KMS-11 (cell line): ENCODE data around the gene DENND1A.

ENCODE experiments used
- H2AFZ ChIP-seq: fragments of 200-600 bp; sonication (generic); 2 replicates; pipeline ENCODE4 v1.6.1; 2016; ENCODE audit warnings: antibody characterized with exemption, mixed run types, low read depth
- H3K27ac ChIP-seq: fragments of 200-600 bp; sonication (generic); 2 replicates; pipeline ENCODE4 v1.6.1; 2016; ENCODE audit warnings: mild to moderate bottlenecking, mixed run types
- H3K27me3 ChIP-seq: fragments of 200-600 bp; sonication (generic); 2 replicates; pipeline ENCODE4 v1.6.1; 2017; ENCODE audit warnings: mild to moderate bottlenecking, low read depth, mixed run types, moderate library complexity; ENCODE audit not compliant: insufficient read depth
- H3K36me3 ChIP-seq: fragments of 200-600 bp; sonication (generic); 2 replicates; pipeline ENCODE4 v1.6.1; 2017; ENCODE audit warnings: mild to moderate bottlenecking, mixed run types; ENCODE audit not compliant: insufficient read depth
- H3K4me1 ChIP-seq: fragments of 200-600 bp; sonication (generic); 2 replicates; pipeline ENCODE4 v1.6.1; 2016; ENCODE audit warnings: mild to moderate bottlenecking, low read depth, mixed run types; ENCODE audit not compliant: poor library complexity, severe bottlenecking
- H3K4me2 ChIP-seq: fragments of 200-600 bp; sonication (generic); 2 replicates; pipeline ENCODE4 v1.7.0; 2016; ENCODE audit warnings: mild to moderate bottlenecking, mixed run types
- H3K4me3 ChIP-seq: fragments of 200-600 bp; sonication (generic); IDR thresholded peaks from 2 replicates; pipeline ENCODE4 v1.6.1; 2017; ENCODE audit warnings: low read depth, low read length, mixed read lengths; ENCODE audit not compliant: insufficient read depth
- H3K79me2 ChIP-seq: fragments of 200-600 bp; sonication (generic); 2 replicates; pipeline ENCODE4 v1.6.1; 2016; ENCODE audit warnings: low read depth, mixed run types; ENCODE audit not compliant: insufficient read depth
- H3K9ac ChIP-seq: fragments of 200-600 bp; sonication (generic); 2 replicates; pipeline ENCODE4 v1.6.1; 2016; ENCODE audit warnings: mild to moderate bottlenecking, mixed run types
- H4K20me1 ChIP-seq: fragments of 200-600 bp; sonication (generic); 2 replicates; pipeline ENCODE4 v1.6.1; 2016; ENCODE audit warnings: mild to moderate bottlenecking, mixed run types; ENCODE audit not compliant: insufficient read depth
- TF ChIP-seq, protein P1 (sequence below): fragments of 200-600 bp; sonication (generic); conservative IDR thresholded peaks from 2 replicates; pipeline ENCODE4 v1.6.1; 2017; ENCODE audit warnings: low read depth, mild to moderate bottlenecking, antibody characterized with exemption, low read length, moderate library complexity, mixed read lengths

The DENND1A gene

GRCh38 chr9:123657099-123657498, 272.8 kb downstream of the DENND1A start:
- Histone ChIP-seq H3K27me3 (no peaks in the 10 kb centered on the region), H3K4me1 (peaks cover 2% of the 10 kb centered on the region), H3K4me3 (no peak overlapping the region), H2AFZ (no peak overlapping the region), H3K27ac (no peak overlapping the region), H3K36me3 (0 out of 2 replicates have a peak, but pooled peaks cover 4% of the 10 kb centered on the region), H3K79me2 (no peaks in the 10 kb centered on the region), H3K4me2 (no peak overlapping the region), H3K9ac (no peak overlapping the region), H4K20me1 (no peaks in the 10 kb centered on the region)
- TF ChIP-seq, protein P1, sequence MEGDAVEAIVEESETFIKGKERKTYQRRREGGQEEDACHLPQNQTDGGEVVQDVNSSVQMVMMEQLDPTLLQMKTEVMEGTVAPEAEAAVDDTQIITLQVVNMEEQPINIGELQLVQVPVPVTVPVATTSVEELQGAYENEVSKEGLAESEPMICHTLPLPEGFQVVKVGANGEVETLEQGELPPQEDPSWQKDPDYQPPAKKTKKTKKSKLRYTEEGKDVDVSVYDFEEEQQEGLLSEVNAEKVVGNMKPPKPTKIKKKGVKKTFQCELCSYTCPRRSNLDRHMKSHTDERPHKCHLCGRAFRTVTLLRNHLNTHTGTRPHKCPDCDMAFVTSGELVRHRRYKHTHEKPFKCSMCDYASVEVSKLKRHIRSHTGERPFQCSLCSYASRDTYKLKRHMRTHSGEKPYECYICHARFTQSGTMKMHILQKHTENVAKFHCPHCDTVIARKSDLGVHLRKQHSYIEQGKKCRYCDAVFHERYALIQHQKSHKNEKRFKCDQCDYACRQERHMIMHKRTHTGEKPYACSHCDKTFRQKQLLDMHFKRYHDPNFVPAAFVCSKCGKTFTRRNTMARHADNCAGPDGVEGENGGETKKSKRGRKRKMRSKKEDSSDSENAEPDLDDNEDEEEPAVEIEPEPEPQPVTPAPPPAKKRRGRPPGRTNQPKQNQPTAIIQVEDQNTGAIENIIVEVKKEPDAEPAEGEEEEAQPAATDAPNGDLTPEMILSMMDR, result no peak

DNA sequence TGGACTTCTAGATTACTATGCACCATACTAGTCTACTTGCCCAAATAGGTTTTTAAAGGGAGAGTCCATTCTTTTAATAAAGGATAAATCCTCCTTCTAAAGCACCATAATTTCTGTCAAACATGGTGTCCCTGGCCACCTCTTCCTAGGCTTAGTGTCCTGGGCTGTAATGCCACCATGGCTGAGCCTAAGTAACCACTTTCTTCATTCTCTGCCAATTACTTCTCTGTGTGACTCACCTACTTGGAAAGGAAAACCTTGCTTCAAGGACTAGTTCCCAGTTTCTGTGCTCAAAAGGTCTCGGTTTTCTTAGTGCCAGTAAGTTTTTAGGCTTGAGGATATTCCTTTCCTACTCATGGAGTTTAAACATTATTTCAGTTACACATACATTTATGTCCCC, 273.4 kb downstream of the DENND1A start:
- Histone ChIP-seq H4K20me1 (no peaks in the 10 kb centered on the region), H3K27ac (no peak overlapping the region)

DNA sequence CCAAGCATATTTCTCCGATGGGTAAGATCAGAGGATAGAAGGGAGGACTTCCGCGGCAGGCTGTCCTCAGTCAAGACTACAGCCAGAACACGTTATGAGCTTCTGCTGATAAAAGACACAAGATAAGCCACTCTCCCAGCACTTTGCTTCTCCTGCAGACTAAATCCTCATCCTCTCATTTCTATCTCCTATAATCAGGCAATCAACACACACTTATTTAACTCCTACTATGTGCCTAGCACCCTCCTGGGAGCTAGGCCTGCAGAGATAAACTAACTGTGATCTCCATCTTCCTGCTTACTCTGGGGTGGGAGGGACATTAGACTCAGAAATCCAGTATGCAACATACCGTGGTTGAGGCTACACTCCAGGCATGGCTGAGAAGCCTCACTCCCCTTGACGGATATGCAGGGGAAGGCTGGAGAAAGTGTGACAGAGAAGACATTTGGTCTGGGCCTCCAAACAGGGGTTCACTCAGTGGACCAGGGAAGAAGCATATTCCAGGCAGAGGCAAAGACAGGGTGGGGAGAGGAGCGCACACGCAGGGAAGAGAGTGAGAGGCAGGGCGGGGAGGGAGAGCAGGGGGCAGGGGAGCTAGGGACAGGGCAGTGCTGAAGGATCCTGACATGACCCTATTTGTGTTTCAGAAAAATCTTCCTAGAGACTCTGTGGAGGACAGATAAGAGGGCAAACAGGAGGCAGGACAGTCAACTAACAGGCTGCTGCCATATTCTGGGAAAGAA, 274.1 kb downstream of the DENND1A start:
- H3K4me2 ChIP-seq, result no peak overlapping the region

More for the DNA sequence above, 273.4 kb downstream of the DENND1A start:
- H3K27me3 ChIP-seq, result no peaks in the 10 kb centered on the region
- no peak overlapping the region for H3K4me2 ChIP-seq
- no peak overlapping the region for H3K9ac ChIP-seq
- H3K4me3 ChIP-seq, result no peak overlapping the region
- H3K4me1 ChIP-seq, result no peaks in the 10 kb centered on the region
- H3K79me2 ChIP-seq, result no peaks in the 10 kb centered on the region
- H2AFZ ChIP-seq, result no peak overlapping the region
- TF ChIP-seq, protein P1, result no peak
- 0 out of 2 replicates have a peak, but pooled peaks cover 3% of the 10 kb centered on the region for H3K36me3 ChIP-seq

GRCh38 chr9:123654994-123655637, 274.8 kb downstream of the DENND1A start:
- Histone ChIP-seq H3K79me2 (no peaks in the 10 kb centered on the region), H3K27ac (no peak overlapping the region), H3K9ac (no peak overlapping the region), H3K4me2 (no peak overlapping the region), H3K4me1 (no peaks in the 10 kb centered on the region), H3K4me3 (no peak overlapping the region), H2AFZ (no peak overlapping the region), H3K27me3 (no peaks in the 10 kb centered on the region), H3K36me3 (no peaks in the 10 kb centered on the region), H4K20me1 (no peaks in the 10 kb centered on the region)
- TF ChIP-seq, protein P1, result no peak

More for the DNA sequence above, 274.1 kb downstream of the DENND1A start:
- Histone ChIP-seq H3K9ac (no peak overlapping the region), H3K4me3 (no peak overlapping the region), H3K79me2 (no peaks in the 10 kb centered on the region), H3K4me1 (no peaks in the 10 kb centered on the region), H3K27ac (no peak overlapping the region), H2AFZ (no peak overlapping the region), H3K27me3 (no peaks in the 10 kb centered on the region), H3K36me3 (no peaks in the 10 kb centered on the region), H4K20me1 (no peaks in the 10 kb centered on the region)
- TF ChIP-seq, protein P1, result no peak
